Suppressor macrophage treated with lipopolysaccharide for 4 hours (primary cell): ENCODE measurements around the gene KLLN.
"Not testable (repeated sequence)": the region's sequence is repeated elsewhere in the genome, so short reads cannot be mapped to it uniquely, and the experiment has no call there.

ENCODE experiments used
- DNase-seq: peaks from one replicate; pipeline ENCODE4 v3.0.0-alpha.2; 2020

KLLN gene

GRCh38 chr10:87865241-87865881, 2.0 kb upstream of the KLLN start:
- no peak for DNase-seq

DNA sequence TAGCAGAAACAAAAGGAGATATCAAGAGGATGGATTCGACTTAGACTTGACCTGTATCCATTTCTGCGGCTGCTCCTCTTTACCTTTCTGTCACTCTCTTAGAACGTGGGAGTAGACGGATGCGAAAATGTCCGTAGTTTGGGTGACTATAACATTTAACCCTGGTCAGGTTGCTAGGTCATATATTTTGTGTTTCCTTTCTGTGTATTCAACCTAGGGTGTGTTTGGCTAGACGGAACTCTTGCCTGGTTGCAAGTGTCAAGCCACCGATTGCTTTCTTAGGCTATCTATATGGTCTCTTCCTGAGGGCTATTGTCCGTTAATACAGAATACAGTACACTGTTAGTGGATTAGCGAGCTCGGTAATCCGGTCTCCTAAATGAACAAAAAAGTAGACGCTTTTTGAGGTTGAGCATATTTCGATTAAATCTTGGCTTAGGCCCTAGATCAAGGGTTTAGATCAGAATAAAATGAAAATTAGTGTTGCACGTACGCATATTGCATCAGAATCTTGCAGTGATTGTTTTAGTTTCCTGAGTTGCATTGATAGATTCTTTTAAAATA, 1.2 kb upstream of the KLLN start:
- DNase-seq, result peak; percentile 34

- peak; percentile 53 for DNase-seq
Measured at GRCh38 chr10:87863951-87864495, 690 bp upstream of the KLLN start.

- DNase-seq, result peak; percentile 60
Measured at GRCh38 chr10:87862679-87863052, 667 bp downstream of the KLLN start.

- peak; percentile 95 for DNase-seq
Measured at GRCh38 chr10:87861953-87862678, 1.2 kb downstream of the KLLN start.

GRCh38 chr10:87861566-87861952, 1.8 kb downstream of the KLLN start:
- DNase-seq, result peak; percentile 83

DNA sequence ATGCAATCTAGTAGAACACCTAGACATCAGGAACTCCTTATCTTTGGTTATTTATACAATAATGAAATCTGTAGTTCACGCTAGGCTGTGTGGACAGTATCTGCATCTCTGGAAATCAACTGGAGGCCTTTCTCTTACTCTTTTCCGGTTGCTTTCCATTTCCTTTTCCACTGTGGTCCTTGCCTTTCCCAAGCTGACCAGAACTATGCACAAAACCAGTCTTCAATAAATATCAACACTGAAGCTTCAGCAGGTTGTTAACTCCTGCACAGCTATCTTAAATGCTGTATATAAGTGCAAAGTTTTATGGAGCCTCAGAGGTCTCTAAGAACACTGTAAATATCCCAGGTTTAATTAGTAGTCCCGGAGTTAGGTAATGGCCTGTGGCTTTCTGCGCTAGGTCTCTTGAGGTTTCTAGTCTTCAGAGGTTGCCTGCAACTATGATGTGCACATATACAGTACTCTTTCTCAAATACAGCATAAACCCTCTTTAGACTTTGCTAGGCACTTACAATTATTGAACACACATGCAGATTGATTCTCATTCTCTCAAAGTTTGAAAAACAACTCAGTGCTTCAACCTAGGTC, 2.4 kb downstream of the KLLN start:
- DNase-seq, result no peak

DNA sequence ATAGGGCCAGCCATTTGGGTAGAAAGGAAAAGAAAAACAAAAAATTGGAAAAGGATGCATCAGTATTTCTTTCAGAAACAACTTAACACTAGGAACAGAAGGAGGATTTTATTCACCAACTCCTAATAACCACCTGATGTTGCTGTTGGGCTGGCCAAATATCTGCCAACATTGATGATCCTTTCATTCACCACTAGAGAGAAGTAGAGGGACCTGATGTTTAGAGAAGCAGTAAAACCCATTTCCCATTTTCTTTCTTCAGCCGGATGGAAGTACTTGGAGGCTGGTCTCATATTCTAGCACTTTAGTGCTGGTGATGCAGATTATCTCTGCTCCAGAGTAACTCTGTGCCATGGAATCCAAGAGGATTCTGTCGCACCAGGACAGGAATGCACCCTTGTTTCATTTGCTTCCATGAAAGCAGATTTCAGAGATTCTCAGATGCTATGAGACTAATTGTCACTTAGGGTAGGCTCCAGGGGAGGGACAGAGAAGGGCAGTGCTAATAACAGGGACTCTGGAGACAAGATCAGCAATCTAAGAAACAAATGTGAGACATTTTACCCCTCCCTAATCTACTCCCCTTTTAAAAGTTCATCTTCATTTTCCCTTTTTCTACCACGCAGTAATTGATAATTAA, 3.1 kb downstream of the KLLN start:
- DNase-seq, result peak; percentile 73

- DNase-seq, result not testable (repeated sequence)
Measured at GRCh38 chr10:87855665-87856064, 7.7 kb downstream of the KLLN start.

DNA sequence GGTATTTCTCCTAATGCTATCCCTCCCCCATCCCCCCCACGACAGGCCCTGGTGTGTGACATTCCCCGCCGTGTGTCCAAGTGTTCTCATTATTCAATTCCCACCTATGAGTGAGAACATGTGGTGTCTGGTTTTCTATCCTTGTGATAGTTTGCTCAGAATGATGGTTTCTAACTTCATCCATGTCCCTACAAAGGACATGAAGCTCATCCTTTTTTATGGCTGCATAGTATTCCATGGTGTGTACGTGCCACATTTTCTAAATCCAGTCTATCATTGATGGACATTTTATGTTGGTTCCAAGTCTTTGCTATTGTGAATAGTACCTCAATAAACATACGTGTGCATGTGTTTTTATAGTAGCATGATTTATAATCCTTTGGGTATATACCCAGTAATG, 8.1 kb downstream of the KLLN start:
- DNase-seq, result not testable (repeated sequence)

DNA sequence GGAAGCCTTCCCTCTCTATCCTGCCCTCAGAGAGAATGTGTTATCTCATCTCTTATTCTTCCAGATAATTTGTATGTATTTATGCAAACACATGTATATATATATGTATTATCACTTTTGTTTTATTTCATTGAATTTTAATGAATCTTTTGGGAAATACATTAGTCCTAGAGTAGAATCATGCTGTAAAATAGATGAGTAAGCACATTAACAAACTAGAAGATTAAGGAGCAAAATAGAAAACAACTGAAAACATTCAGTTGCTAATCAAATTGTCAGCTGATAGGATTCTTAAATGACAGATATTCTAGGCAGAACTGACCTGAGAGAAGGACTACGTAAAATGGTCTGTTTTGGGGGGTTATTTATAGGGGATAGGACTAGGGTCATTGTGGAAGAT, 11.2 kb downstream of the KLLN start:
- DNase-seq, result no peak

GRCh38 chr10:87850742-87851205, 12.6 kb downstream of the KLLN start:
- DNase-seq, result peak; percentile 37

DNA sequence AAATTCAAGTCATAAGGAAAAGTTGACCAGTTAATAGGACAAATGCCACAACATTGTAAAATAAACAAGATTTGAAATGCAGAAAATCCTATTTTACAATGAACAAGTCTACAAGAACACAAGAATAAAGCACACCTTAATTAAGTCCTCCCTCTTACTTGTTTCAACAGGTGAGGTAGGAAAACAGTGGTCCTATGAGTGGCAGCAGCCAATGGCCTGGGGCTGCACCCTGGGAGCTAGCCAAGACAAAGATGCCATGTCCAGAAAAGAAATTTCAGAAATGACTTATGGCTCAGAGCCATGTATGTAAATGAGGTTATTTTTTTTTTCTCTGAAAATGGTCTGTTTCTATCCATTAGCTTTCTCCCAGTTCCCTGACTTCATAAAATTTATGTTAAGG, 14.3 kb downstream of the KLLN start:
- DNase-seq, result no peak

GRCh38 chr10:87847550-87847949, 15.8 kb downstream of the KLLN start:
- peak; percentile 23 for DNase-seq

DNA sequence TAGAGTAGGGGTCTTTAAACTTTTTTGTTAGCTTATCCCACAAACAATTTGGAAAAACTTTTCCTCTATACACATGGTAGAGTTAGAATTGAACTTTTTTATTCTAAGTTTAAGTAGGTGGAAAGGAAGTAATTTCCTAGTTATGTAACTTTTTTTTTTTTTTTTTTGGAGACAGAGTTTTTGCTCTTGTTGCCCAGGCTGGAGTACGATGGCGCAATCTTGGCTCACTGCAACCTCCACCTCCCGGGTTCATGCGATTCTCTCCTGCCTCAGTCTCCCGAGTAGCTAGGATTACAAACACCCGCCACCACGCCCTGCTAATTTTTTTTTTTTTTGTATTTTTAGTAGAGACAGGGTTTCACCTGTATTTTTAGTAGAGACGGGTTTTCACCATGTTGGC, 16.6 kb downstream of the KLLN start:
- not testable (repeated sequence) for DNase-seq

GRCh38 chr10:87846023-87846422, 17.3 kb downstream of the KLLN start:
- DNase-seq, result no peak

DNA sequence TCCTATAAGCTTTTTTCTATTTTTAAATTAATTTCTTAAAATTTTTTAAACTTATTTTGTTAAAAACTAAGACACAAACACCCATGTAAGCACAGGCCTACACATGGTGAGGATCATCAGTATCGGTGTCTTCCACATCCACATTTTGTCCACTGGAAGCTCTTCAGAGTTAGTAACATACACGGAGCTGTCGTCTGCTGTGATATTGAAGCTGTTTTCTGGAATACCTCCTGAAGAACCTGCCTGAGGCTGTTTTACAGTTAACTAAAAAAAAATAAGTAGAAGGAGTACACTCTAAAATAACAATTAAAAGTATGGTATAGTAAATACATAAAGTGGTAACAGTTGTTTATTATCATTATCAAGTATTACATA, 17.7 kb downstream of the KLLN start:
- no peak for DNase-seq

DNA sequence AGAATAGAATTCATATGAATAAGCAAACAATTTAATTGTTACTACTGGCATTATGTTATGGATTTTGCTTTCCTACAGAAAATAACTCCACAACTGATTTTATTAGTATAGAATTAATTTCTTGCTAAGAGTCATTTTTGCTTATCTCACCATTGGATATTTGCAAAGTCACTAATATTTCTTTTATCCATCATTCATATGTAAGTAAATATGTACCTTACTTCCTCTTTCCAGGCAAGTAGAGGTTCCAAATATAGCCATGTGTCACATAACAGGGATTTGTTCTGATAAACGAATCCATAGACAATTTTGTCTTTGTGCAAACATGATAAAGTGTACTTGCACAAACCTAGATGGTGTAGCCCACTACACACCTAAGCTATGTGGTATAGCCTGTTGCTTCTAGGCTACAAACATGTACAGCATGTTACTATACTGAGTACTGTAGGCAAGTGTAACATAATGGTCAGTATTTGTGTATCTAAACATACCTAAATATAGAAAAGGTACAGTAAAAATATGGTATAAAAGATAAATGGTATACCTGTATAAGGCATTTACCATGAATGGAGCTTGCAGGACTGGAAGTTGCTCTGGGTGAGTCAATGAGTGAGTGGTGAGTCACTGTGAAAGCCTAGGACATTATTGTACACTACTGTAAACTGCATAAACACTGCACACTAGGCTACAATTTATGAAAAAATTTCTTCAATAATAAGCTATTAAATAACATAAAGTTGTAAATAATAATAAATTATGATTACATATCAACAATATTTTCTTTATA, 18.3 kb downstream of the KLLN start:
- DNase-seq, result peak; percentile 27

DNA sequence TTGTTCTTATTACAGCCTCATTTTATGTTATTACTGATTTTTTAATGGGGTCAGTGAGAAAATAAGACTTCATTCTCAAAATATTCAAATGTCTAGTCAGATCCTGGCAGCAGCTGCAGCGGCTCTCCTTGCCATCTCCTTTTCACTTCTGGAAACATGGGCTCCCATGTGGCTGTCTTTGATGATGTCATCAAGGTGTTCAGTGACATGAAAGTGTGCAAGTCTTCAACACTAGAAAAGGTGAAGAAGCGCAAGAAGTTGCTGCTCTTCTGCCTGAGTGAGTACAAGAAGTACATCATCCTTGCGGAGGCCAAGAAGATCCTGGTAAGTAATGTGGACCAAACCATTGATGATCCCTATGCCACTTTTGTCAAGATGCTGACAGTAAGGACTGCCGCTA, 19.6 kb downstream of the KLLN start:
- DNase-seq, result no peak

- DNase-seq, result no peak
Measured at GRCh38 chr10:87842776-87843497, 20.4 kb downstream of the KLLN start.

- no peak for DNase-seq
Measured at GRCh38 chr10:87842220-87842641, 21.1 kb downstream of the KLLN start.

- no peak for DNase-seq
Measured at GRCh38 chr10:87841186-87841585, 22.1 kb downstream of the KLLN start.
